IPS-15b (cell line): ENCODE measurements around the gene MADCAM1.
A peak's percentile ranks its signal among the peaks of the same experiment; 100 is the strongest.

Experiments used
- H3K27me3 ChIP-seq: one replicate; pipeline ENCODE4 v1.6.1; 2013; ENCODE audit warnings: low read length; ENCODE audit not compliant: control insufficient read depth, insufficient read depth
- H3K36me3 ChIP-seq: one replicate; pipeline ENCODE4 v1.6.1; 2013; ENCODE audit warnings: low read length; ENCODE audit not compliant: control insufficient read depth, insufficient read depth
- H3K4me1 ChIP-seq: one replicate; pipeline ENCODE4 v1.6.1; 2013; ENCODE audit warnings: mild to moderate bottlenecking, low read length; ENCODE audit not compliant: control insufficient read depth, insufficient read depth
- H3K4me3 ChIP-seq: one replicate; pipeline ENCODE4 v1.5.1; 2013; ENCODE audit warnings: low read depth, low read length
- H3K9ac ChIP-seq: one replicate; pipeline ENCODE4 v1.6.1; 2013; ENCODE audit warnings: low read depth, mild to moderate bottlenecking, low read length
- H3K9me3 ChIP-seq: one replicate; pipeline ENCODE4 v1.6.1; 2013; ENCODE audit warnings: mild to moderate bottlenecking, low read length; ENCODE audit not compliant: control insufficient read depth, insufficient read depth

MADCAM1 gene

DNA sequence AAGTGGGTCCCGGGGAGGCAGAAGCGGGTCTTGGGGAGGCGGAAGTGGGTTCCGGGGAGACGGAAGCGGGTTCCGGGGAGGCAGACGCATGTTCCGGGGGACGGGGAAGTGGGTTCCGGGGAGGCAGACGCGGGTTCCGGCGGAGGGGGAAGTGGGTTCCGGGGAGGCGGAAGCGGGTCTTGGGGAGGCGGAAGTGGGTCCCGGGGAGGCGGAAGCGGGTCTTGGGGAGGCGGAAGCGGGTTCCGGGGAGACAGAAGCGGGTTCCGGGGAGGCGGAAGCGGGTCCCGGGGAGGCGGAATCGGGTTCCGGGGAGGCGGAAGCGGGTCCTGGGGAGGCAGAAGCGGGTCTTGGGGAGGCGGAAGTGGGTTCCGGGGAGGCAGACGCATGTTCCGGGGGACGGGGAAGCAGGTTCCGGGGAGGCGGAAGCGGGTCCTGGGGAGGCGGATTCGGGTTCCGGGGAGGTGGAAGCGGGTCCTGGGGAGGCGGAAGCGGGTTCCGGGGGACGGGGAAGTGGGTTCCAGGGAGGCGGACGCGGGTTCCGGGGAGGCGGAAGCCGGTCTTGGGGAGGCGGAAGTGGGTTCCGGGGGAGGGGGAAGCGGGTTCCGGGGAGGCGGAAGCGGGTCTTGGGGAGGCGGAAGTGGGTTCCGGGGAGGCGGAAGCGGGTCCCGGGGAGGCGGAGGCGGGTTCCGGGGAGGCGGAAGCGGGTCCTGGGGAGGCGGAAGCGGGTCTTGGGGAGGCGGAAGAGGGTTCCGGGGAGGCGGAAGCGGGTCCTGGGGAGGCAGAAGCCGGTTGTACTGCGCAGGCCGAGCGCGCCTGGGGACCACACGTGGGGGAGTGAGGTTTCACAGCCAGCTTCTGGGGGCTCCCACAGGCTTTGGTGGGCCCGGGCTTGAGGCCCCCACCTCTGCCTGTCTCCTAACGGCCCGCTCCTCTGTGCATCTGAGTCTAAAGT lies 37.9 kb upstream of the MADCAM1 start:
- H3K36me3 ChIP-seq, result peaks cover 6% of the 10 kb centered on the region
- no peaks in the 10 kb centered on the region for H3K9me3 ChIP-seq

DNA sequence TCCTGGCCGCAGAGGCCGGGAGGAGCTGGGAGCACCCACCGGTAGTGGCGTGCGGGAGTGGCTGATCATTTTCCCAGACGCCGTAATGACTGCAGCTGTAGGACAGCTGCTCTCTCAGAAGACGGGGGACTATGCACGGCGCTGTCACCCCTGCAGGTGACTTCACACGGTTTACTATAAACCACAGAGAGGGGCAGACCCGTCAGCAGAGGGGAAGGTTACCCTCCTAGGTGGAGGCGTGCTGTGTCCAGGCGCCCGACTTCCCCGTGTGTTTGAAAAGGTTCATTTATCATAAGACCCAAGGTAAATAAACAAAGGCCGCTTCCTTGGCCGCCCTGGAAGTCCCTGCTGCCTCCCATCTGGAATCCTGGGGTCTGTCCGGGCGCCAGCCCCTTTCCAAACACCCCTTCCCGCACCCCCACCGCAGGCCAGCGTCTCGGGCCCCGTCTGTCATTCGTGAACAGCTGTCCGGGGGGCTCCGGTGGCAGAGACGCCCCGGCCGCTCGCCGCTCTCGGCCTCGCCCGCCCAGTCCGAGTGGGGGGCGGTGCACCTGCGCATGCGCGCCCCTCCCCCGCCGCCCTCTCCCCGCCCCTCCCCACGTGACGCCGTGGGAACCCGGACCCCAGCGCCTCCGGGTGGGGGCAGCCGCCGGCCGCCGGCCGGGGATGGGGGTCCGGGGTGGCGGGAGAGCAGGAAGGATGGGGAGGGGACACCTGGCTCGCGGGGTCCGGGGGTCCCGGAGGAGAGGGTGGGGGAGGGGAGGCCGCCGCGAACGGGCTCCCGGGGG lies 36.4 kb upstream of the MADCAM1 start:
- H3K9ac ChIP-seq, result peak overlapping the region; percentile 60
- peaks cover 6% of the 10 kb centered on the region for H3K36me3 ChIP-seq
- peaks cover 6% of the 10 kb centered on the region for H3K27me3 ChIP-seq
- no peaks in the 10 kb centered on the region for H3K9me3 ChIP-seq
- H3K4me1 ChIP-seq, result peaks cover 3% of the 10 kb centered on the region
- peak overlapping the region; percentile 70 for H3K4me3 ChIP-seq

More for the DNA sequence above, 37.9 kb upstream of the MADCAM1 start:
- Histone ChIP-seq H3K9ac (no peak overlapping the region), H3K4me1 (peaks cover 3% of the 10 kb centered on the region), H3K27me3 (peaks cover 6% of the 10 kb centered on the region), H3K4me3 (no peak overlapping the region)

DNA sequence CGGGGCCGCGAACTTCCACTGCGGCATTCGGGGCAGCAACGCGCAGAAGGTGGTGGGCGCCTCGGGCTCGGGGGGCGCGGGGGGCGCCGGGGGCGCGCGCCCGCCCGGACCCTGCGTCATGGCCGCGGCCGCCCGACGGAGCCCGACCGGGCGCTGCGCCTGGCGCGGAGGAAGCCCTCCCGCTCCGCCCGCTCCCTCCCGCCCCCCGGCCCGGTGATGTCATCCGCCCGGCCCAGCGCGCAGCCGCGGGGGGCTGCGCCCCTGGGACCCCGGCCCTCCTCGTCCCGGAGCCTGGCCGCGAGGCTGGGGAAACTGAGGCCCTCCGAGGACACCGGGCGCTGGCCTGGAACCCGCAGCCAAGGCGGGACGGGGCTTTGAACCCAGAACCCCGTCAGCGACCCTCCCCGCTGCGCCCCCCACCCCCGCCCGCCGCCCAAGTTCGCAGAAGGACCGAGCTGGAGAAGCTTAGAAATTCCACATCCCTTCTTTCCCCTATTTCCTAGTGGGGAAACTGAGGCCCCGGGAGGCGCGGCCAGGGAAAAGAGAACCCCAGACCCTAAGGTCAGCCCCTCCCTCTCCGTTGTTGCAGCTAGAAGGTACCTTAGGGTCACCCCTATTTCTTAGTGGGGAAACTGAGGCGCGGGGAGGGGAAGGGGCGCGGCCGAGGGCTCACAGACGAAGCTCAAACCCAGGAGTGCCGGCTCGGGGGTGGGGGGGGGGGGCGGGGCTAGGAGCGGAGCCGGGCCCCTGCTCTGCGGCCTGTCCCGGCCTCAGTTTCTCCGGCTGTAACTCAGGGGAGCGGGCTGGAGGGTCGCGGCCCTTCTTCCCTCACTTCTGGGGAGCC lies 35.2 kb upstream of the MADCAM1 start, which contains the start of gene SHC2:
Gene SHC2 (minus strand): TSS at position 157 of the 844 bp plus-strand sequence. CDS start 37 bp downstream, at position 120.
- H3K4me1 ChIP-seq, result peaks cover 3% of the 10 kb centered on the region
- H3K36me3 ChIP-seq, result no peaks in the 10 kb centered on the region
- H3K9me3 ChIP-seq, result no peaks in the 10 kb centered on the region
- H3K4me3 ChIP-seq, result peak within 1 kb of the TSS; percentile 70
- H3K27me3 ChIP-seq, result peaks cover 6% of the 10 kb centered on the region
- peak within 1 kb of the TSS; percentile 60 for H3K9ac ChIP-seq

GRCh38 chr19:461721-462551 lies 34.4 kb upstream of the MADCAM1 start:
- Histone ChIP-seq H3K27me3 (peaks cover 6% of the 10 kb centered on the region), H3K9ac (peak overlapping the region; percentile 47), H3K9me3 (no peaks in the 10 kb centered on the region), H3K4me1 (peaks cover 3% of the 10 kb centered on the region), H3K4me3 (peak overlapping the region; percentile 63), H3K36me3 (no peaks in the 10 kb centered on the region)

GRCh38 chr19:463483-464207 lies 32.6 kb upstream of the MADCAM1 start:
- H3K4me1 ChIP-seq, result peaks cover 3% of the 10 kb centered on the region
- H3K4me3 ChIP-seq, result no peak overlapping the region
- H3K27me3 ChIP-seq, result peaks cover 6% of the 10 kb centered on the region
- H3K9me3 ChIP-seq, result no peaks in the 10 kb centered on the region
- no peaks in the 10 kb centered on the region for H3K36me3 ChIP-seq
- H3K9ac ChIP-seq, result no peak overlapping the region

DNA sequence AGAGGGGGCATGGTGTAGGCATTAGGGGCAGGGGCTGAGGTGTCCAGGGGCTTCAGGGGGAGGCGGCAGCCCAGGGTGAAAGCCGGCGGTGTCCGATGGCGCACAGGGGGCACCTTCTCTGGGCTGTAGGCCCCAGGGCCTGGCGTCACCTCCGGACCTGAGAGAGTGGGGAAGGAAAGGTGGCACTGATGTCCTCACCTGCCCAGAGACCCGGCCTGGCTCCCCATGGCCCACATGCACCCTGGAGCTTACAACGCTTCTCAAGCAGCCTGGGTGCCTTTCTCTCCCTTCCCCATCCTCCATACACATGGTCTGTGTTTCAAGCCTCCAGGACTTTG lies 32.1 kb upstream of the MADCAM1 start:
- no peaks in the 10 kb centered on the region for H3K36me3 ChIP-seq
- H3K27me3 ChIP-seq, result peaks cover 6% of the 10 kb centered on the region
- no peaks in the 10 kb centered on the region for H3K9me3 ChIP-seq
- no peak overlapping the region for H3K4me3 ChIP-seq
- peaks cover 3% of the 10 kb centered on the region for H3K4me1 ChIP-seq
- H3K9ac ChIP-seq, result no peak overlapping the region

GRCh38 chr19:465056-465816 lies 31.1 kb upstream of the MADCAM1 start:
- Histone ChIP-seq H3K9ac (no peak overlapping the region), H3K4me3 (no peak overlapping the region), H3K27me3 (peaks cover 6% of the 10 kb centered on the region), H3K9me3 (no peaks in the 10 kb centered on the region), H3K36me3 (no peaks in the 10 kb centered on the region), H3K4me1 (no peaks in the 10 kb centered on the region)

GRCh38 chr19:467554-467953 lies 28.7 kb upstream of the MADCAM1 start:
- no peaks in the 10 kb centered on the region for H3K36me3 ChIP-seq
- no peaks in the 10 kb centered on the region for H3K9me3 ChIP-seq
- peaks cover under 1% of the 10 kb centered on the region for H3K27me3 ChIP-seq
- no peak overlapping the region for H3K9ac ChIP-seq
- H3K4me1 ChIP-seq, result no peaks in the 10 kb centered on the region
- no peak overlapping the region for H3K4me3 ChIP-seq

GRCh38 chr19:468587-469256 lies 27.6 kb upstream of the MADCAM1 start:
- H3K27me3 ChIP-seq, result no peaks in the 10 kb centered on the region
- no peak overlapping the region for H3K9ac ChIP-seq
- no peak overlapping the region for H3K4me3 ChIP-seq
- H3K9me3 ChIP-seq, result no peaks in the 10 kb centered on the region
- no peaks in the 10 kb centered on the region for H3K4me1 ChIP-seq
- H3K36me3 ChIP-seq, result no peaks in the 10 kb centered on the region
